GM18868 (cell line): ENCODE data around the gene POU2F2.
"Not testable (repeated sequence)": the region's sequence is repeated elsewhere in the genome, so short reads cannot be mapped to it uniquely, and the experiment has no call there.

Experiments
- ATAC-seq: cut with Tn5 transposase; IDR thresholded peaks from one replicate; pipeline ENCODE4 v1.9.1; 2021; ENCODE audit warnings: mild to moderate bottlenecking, moderate library complexity; ENCODE audit not compliant: unreplicated experiment

Gene POU2F2

GRCh38 chr19:42105368-42105767, 26.9 kb downstream of the POU2F2 start:
- ATAC-seq = no peak

- ATAC-seq = no peak
Observed at GRCh38 chr19:42102877-42103276, 29.4 kb downstream of the POU2F2 start.

- not testable (repeated sequence) for ATAC-seq
Observed at GRCh38 chr19:42100241-42100640, 32.0 kb downstream of the POU2F2 start.

- ATAC-seq = no peak
Observed at GRCh38 chr19:42099336-42099925, 32.8 kb downstream of the POU2F2 start.

GRCh38 chr19:42098781-42099180, 33.5 kb downstream of the POU2F2 start:
- ATAC-seq = no peak

- no peak for ATAC-seq
Observed at GRCh38 chr19:42097461-42097860, 34.8 kb downstream of the POU2F2 start.

- ATAC-seq = no peak
Observed at GRCh38 chr19:42096255-42096837, 35.9 kb downstream of the POU2F2 start.

GRCh38 chr19:42095814-42096230, 36.4 kb downstream of the POU2F2 start:
- no peak for ATAC-seq

- no peak for ATAC-seq
Observed at GRCh38 chr19:42095142-42095813, 37.0 kb downstream of the POU2F2 start.

- no peak for ATAC-seq
Observed at GRCh38 chr19:42093926-42094325, 38.3 kb downstream of the POU2F2 start.

- ATAC-seq = no peak
Observed at GRCh38 chr19:42093505-42093904, 38.7 kb downstream of the POU2F2 start.

GRCh38 chr19:42092350-42092749, 39.9 kb downstream of the POU2F2 start:
- no peak for ATAC-seq

- no peak for ATAC-seq
Observed at GRCh38 chr19:42091742-42092141, 40.5 kb downstream of the POU2F2 start.

GRCh38 chr19:42091300-42091699, 40.9 kb downstream of the POU2F2 start:
- no peak for ATAC-seq

GRCh38 chr19:42090672-42091071, 41.6 kb downstream of the POU2F2 start:
- ATAC-seq = no peak

GRCh38 chr19:42089772-42090171, 42.5 kb downstream of the POU2F2 start:
- no peak for ATAC-seq

GRCh38 chr19:42089191-42089750, 43.0 kb downstream of the POU2F2 start:
- ATAC-seq = no peak

GRCh38 chr19:42088471-42089190, 43.6 kb downstream of the POU2F2 start:
- no peak for ATAC-seq

GRCh38 chr19:42086770-42087550, 45.3 kb downstream of the POU2F2 start:
- ATAC-seq = no peak

- no peak for ATAC-seq
Observed at GRCh38 chr19:42086188-42086736, 46.0 kb downstream of the POU2F2 start.
